Measurements from ENCODE around the gene DNAJB14. TPM values are rescaled to one million over a fixed set of nuclear protein-coding genes. Genes with fewer than 3 reads are reported as not detected.

Gene DNAJB14
- total and polyA plus RNA-seq, 2 of the 4 experiments (the other 2 are of a cell fraction) = 12.9 to 15.6 TPM

DNA sequence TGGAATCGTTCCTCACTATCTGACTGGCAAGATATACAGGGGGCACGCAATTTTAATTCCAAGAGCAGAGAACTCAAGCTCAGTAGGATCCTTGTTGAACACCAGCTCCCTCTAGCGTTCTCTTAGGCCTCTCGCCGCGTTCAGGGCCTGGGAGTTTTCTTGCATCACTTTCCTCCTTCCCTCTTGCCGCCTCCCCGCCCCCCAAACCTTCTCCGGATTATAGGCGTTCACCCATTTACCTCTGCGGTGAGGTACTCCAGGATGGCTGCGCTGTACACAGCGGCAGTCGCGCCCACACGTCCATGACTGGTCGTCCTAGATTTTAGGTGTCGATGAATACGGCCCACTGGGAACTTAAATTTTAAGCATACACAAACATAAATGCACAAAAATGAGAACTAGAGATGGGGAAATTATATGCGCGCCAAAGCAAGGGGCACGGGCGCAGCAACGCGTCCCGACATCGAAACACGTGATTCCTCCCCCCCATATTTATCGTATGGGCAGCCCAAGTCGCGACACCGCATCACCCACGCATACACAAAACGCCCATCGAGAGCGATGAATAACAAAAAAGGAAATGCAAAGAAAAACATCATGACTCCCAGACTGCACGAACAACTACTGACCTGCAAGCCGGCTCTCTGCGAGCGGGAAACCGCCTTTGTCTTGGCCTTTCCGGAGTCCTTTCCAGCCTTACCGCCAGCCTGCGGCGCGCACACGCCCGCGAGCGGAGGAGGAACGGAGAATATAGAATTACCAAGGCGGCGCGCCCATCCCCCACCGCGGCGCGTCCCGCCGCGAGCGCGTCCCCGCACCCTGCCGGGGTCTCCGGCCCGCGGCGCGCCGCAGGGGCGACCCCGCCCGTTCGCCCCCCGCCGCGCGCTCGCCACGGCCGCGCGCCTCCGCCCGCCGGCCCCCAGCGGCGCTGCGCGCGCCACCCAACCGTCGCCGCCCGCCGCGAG, 2.9 kb upstream of the DNAJB14 start:
- Histone ChIP-seq H3K27ac (ENCODE audit: insufficient read depth, low read length) (peak overlapping the region; percentile 93), H3K79me1 (ENCODE audit: low read depth in 1 of 2, low read length in 2 of 2) (peaks cover 12 to 24% of the 10 kb centered on the region in 2 experiments), H4K5ac (ENCODE audit: low read depth, low read length) (peak overlapping the region; percentile 66), H3K36me3 (ENCODE audit: control insufficient read depth, insufficient read depth, low read length) (peaks cover 4% of the 10 kb centered on the region; the same call in 1 of the 2 replicates), H3K9me3 (ENCODE audit: control insufficient read depth, insufficient read depth, low read length) (no peaks in the 10 kb centered on the region), H3K4me3 (ENCODE audit: insufficient read depth, low read depth, low read length) (peak overlapping the region; percentile 70), H2BK15ac (ENCODE audit: low read depth, low read length) (no peak overlapping the region), H2AK9ac (replicated peaks; ENCODE audit: low read depth, low read length, poor library complexity) (peak overlapping the region; percentile 96), H3K56ac (ENCODE audit: extremely low read depth, insufficient read depth, low read length) (peak overlapping the region; percentile 78), H3K4me2 (ENCODE audit: low read depth, low read length) (peak overlapping the region; percentile 88), H2BK5ac (ENCODE audit: low read depth, low read length, poor library complexity, severe bottlenecking) (peak overlapping the region; percentile 83), H3K23ac (ENCODE audit: low read depth, low read length) (peak overlapping the region; percentile 87), H3K9me1 (ENCODE audit: insufficient read depth, low read length) (no peaks in the 10 kb centered on the region), H4K20me1 (ENCODE audit: insufficient read depth, low read length) (peaks cover 22% of the 10 kb centered on the region), H3K4ac (ENCODE audit: low read depth, low read length) (peak overlapping the region; percentile 90), H3K9ac (ENCODE audit: low read depth, low read length) (peak overlapping the region; percentile 98), H3K18ac (ENCODE audit: low read depth, low read length) (peak overlapping the region; percentile 67), H2AK5ac (ENCODE audit: low read depth, low read length) (peak overlapping the region; percentile 67), H2BK120ac (ENCODE audit: low read depth, low read length) (peak overlapping the region; percentile 21; the same call in 1 of the 2 replicates), H4K8ac (ENCODE audit: low read depth in 2 of 2, low read length in 2 of 2) (peak overlapping the region; percentile 67 to 71), H2AFZ (replicated peaks; ENCODE audit: low read length, poor library complexity) (peak overlapping the region; percentile 66), H3K4me1 (ENCODE audit: control insufficient read depth, insufficient read depth, low read length) (peaks cover 4% of the 10 kb centered on the region; the same call in 1 of the 2 replicates), H3K14ac (replicated peaks; ENCODE audit: low read depth, low read length) (peak overlapping the region; percentile 86), H2BK20ac (ENCODE audit: low read depth, low read length) (0 out of 2 replicates have a peak overlapping the region, but pooled peaks have one; percentile 23), H4K91ac (ENCODE audit: insufficient read depth, low read depth, low read length) (peak overlapping the region; percentile 73), H3K27me3 (ENCODE audit: control insufficient read depth, insufficient read depth, low read length) (no peaks in the 10 kb centered on the region)
- ChIA-PET POLR2A (ENCODE audit: unreplicated experiment) (interaction anchor here (1.0 kb wide), 1 partner anchor 386 kb away, joined by 3 read pairs; the partner anchor contains the start of gene TRMT10A), CTCF (interaction anchor here (0.6 to 1.0 kb wide), 7 partner anchors 9 to 389 kb away, joined by 3 to 4 read pairs (median 3); no protein-coding TSS in a partner anchor)
- in situ Hi-C loops (cut with MboI; ENCODE audit: low sequenced_read_pairs) = loop anchor here (10.0 kb wide), 1 partner anchor 385 kb away; the partner anchor contains the start of gene TRMT10A
- 0% methylated on average over 32 of the region's 98 CpGs; no CpG with 5 or more reads in 1 of the 2 experiments for WGBS, 2 experiments (ENCODE audit: extremely low coverage in 2 of 2, insufficient read length in 1 of 2)
- BruUV-seq (replicated peaks) = no TSS peak
- DNase-seq (peak; percentile 93), ATAC-seq (ENCODE audit: low read depth) (peak; percentile 8)
- dilution Hi-C loops (cut with HindIII; ENCODE audit: low sequenced_read_pairs, unreplicated experiment) = no loop called here
- intact Hi-C loops (cut with micrococcal nuclease) = loop anchor here (1.0 to 5.0 kb wide), 5 partner anchors 55 to 388 kb away; partner anchors contain the start of gene LAMTOR3
- TF ChIP-seq, protein P1, sequence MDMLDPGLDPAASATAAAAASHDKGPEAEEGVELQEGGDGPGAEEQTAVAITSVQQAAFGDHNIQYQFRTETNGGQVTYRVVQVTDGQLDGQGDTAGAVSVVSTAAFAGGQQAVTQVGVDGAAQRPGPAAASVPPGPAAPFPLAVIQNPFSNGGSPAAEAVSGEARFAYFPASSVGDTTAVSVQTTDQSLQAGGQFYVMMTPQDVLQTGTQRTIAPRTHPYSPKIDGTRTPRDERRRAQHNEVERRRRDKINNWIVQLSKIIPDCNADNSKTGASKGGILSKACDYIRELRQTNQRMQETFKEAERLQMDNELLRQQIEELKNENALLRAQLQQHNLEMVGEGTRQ (IDR thresholded peaks at IDR 0.05; ENCODE audit: low read depth, low read length) = 0 out of 2 replicates have a peak, but pooled peaks have one; percentile 27
- TF ChIP-seq FOS (IDR thresholded peaks at IDR 0.05; ENCODE audit: low read depth, low read length) (no peak), MAZ (IDR thresholded peaks at IDR 0.05; ENCODE audit: borderline replicate concordance, low read depth, low read length) (no peak), POLR2A (IDR thresholded peaks at IDR 0.05; ENCODE audit: low read depth, low read length) (no peak), RCOR1 (IDR thresholded peaks at IDR 0.05; ENCODE audit: insufficient replicate concordance, low read length) (no peak), SMC3 (IDR thresholded peaks at IDR 0.05; ENCODE audit: low read depth, low read length) (peak; percentile 55), BHLHE40 (IDR thresholded peaks at IDR 0.05; ENCODE audit: low read depth, low read length) (no peak), NFE2L2 (IDR thresholded peaks at IDR 0.05; ENCODE audit: low read depth, low read length) (no peak), CHD1 (IDR thresholded peaks at IDR 0.05; ENCODE audit: low read depth, low read length) (0 out of 2 replicates have a peak, but pooled peaks have one; percentile 57), CEBPB (IDR thresholded peaks at IDR 0.05; ENCODE audit: low read depth, low read length) (peak; percentile 96)
- TF ChIP-seq, protein P2, sequence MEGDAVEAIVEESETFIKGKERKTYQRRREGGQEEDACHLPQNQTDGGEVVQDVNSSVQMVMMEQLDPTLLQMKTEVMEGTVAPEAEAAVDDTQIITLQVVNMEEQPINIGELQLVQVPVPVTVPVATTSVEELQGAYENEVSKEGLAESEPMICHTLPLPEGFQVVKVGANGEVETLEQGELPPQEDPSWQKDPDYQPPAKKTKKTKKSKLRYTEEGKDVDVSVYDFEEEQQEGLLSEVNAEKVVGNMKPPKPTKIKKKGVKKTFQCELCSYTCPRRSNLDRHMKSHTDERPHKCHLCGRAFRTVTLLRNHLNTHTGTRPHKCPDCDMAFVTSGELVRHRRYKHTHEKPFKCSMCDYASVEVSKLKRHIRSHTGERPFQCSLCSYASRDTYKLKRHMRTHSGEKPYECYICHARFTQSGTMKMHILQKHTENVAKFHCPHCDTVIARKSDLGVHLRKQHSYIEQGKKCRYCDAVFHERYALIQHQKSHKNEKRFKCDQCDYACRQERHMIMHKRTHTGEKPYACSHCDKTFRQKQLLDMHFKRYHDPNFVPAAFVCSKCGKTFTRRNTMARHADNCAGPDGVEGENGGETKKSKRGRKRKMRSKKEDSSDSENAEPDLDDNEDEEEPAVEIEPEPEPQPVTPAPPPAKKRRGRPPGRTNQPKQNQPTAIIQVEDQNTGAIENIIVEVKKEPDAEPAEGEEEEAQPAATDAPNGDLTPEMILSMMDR (conservative IDR thresholded peaks at IDR 0.05; ENCODE audit: low read depth, low read length) = peak; percentile 91
- TF ChIP-seq, protein P3, sequence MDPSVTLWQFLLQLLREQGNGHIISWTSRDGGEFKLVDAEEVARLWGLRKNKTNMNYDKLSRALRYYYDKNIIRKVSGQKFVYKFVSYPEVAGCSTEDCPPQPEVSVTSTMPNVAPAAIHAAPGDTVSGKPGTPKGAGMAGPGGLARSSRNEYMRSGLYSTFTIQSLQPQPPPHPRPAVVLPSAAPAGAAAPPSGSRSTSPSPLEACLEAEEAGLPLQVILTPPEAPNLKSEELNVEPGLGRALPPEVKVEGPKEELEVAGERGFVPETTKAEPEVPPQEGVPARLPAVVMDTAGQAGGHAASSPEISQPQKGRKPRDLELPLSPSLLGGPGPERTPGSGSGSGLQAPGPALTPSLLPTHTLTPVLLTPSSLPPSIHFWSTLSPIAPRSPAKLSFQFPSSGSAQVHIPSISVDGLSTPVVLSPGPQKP (IDR thresholded peaks at IDR 0.05; ENCODE audit: borderline replicate concordance, low read depth, low read length) = no peak
